OCI-LY7 (cell line): ENCODE measurements around the gene CCDC57.

ENCODE experiments used
- EZH2phosphoT487 ChIP-seq: fragments of 200-600 bp; sonication (generic); IDR thresholded peaks from 2 replicates; pipeline ENCODE4 v1.6.1; 2018; ENCODE audit warnings: low read depth, borderline replicate concordance, mild to moderate bottlenecking, mixed run types, antibody characterized with exemption, low read length, moderate library complexity, mixed read lengths
- TF ChIP-seq, protein P1 (sequence below): fragments of 200-600 bp; sonication (generic); conservative IDR thresholded peaks from 2 replicates; pipeline ENCODE4 v1.5.1; 2014; ENCODE audit warnings: mild to moderate bottlenecking, antibody characterized with exemption, low read length, moderate library complexity, mixed read lengths

DNA sequence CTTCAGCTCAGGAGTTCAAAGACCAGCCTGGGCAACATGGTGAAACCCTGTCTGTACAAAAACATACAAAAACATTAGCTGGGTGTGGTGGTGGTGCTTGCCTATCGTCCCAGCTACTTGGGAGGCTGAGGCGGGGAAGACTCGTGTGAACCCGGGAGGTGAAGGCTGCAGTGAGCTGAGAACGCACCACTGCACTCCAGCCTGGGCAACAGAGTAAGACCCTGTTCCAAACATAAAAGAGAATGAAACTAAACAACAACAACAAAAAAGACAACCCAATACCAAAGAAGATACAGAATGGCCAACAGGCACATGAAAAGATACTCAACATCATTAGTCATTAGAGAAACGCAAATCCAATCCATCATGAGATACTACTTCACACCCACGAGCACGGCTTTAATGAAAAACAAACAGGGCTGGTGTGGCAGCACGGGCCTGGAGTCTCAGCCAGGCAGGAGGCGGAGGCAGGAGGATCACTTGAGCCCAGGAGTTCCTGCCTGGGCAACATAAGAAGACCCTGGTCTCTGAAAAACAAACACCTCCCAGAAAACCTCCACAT is 8.8 kb upstream of the CCDC57 start:
- TF ChIP-seq, protein P1, sequence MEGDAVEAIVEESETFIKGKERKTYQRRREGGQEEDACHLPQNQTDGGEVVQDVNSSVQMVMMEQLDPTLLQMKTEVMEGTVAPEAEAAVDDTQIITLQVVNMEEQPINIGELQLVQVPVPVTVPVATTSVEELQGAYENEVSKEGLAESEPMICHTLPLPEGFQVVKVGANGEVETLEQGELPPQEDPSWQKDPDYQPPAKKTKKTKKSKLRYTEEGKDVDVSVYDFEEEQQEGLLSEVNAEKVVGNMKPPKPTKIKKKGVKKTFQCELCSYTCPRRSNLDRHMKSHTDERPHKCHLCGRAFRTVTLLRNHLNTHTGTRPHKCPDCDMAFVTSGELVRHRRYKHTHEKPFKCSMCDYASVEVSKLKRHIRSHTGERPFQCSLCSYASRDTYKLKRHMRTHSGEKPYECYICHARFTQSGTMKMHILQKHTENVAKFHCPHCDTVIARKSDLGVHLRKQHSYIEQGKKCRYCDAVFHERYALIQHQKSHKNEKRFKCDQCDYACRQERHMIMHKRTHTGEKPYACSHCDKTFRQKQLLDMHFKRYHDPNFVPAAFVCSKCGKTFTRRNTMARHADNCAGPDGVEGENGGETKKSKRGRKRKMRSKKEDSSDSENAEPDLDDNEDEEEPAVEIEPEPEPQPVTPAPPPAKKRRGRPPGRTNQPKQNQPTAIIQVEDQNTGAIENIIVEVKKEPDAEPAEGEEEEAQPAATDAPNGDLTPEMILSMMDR, result no peak
- no peak for TF ChIP-seq EZH2phosphoT487
